Keratinocyte (primary cell): ENCODE data around the gene IL27RA. TPM values are rescaled to one million over a fixed set of nuclear protein-coding genes. Genes with fewer than 3 reads are reported as not detected.

Source experiments
- DNase-seq: peaks from one replicate; pipeline ENCODE4 v3.0.0-alpha.2; 2011; ENCODE audit warnings: low read depth, missing footprints, low spot score
- FAIRE-seq: peaks from 2 replicates; lab custom pipeline; 2011; peaks lifted over from hg19 to GRCh38; lab: Jason Lieb, UNC
- H2AFZ ChIP-seq: 2 replicates; pipeline ENCODE4 v1.6.0; 2012; ENCODE audit warnings: low read length, control low read depth, inconsistent platforms; ENCODE audit not compliant: control insufficient read depth
- H3K27ac ChIP-seq: 2 replicates; pipeline ENCODE4 v1.5.1; 2011; ENCODE audit warnings: low read length; ENCODE audit not compliant: control insufficient read depth, insufficient read depth
- H3K27me3 ChIP-seq: 3 replicates; pipeline ENCODE4 v1.6.0; 2011; ENCODE audit warnings: low read length; ENCODE audit not compliant: control insufficient read depth, insufficient read depth; ENCODE audit errors: extremely low read depth
- H3K36me3 ChIP-seq, 2 experiments: 2 replicates in 1 of 2; 3 replicates in 1 of 2; pipeline ENCODE4 v1.5.1; 2011; ENCODE audit warnings: low read length in 2 of 2, mild to moderate bottlenecking in 1 of 2; ENCODE audit not compliant: control insufficient read depth in 2 of 2, insufficient read depth in 2 of 2; ENCODE audit errors: extremely low read depth in 1 of 2
- H3K4me1 ChIP-seq: 3 replicates; pipeline ENCODE4 v1.5.1; 2011; ENCODE audit warnings: low read length; ENCODE audit not compliant: control insufficient read depth, insufficient read depth; ENCODE audit errors: extremely low read depth
- H3K4me2 ChIP-seq: 3 replicates; pipeline ENCODE4 v1.6.0; 2011; ENCODE audit warnings: low read depth, low read length; ENCODE audit not compliant: control insufficient read depth, insufficient read depth; ENCODE audit errors: extremely low read depth
- H3K4me3 ChIP-seq, 3 experiments: fragments of 200-600 bp in 1 of 3; sonication (generic) in 1 of 3; 2 replicates in 2 of 3; 3 replicates in 1 of 3; pipeline ENCODE4 v1.5.1; 2011 to 2016; ENCODE audit warnings: low read length in 3 of 3, mild to moderate bottlenecking in 3 of 3, control low read depth in 2 of 3, inconsistent platforms in 1 of 3, low read depth in 1 of 3, mixed read lengths in 1 of 3, mixed run types in 1 of 3, moderate library complexity in 1 of 3; ENCODE audit not compliant: control insufficient read depth in 2 of 3, insufficient read depth in 2 of 3; ENCODE audit errors: extremely low read depth in 1 of 3
- H3K79me2 ChIP-seq: 2 replicates; pipeline ENCODE4 v1.6.0; 2012; ENCODE audit warnings: low read length; ENCODE audit not compliant: control insufficient read depth, insufficient read depth
- H3K9ac ChIP-seq: 3 replicates; pipeline ENCODE4 v1.6.0; 2011; ENCODE audit warnings: low read length; ENCODE audit not compliant: control insufficient read depth, insufficient read depth; ENCODE audit errors: extremely low read depth
- H3K9me1 ChIP-seq: 3 replicates; pipeline ENCODE4 v1.6.0; 2011; ENCODE audit warnings: low read length; ENCODE audit not compliant: control insufficient read depth, insufficient read depth; ENCODE audit errors: extremely low read depth
- H3K9me3 ChIP-seq: 2 replicates; pipeline ENCODE4 v1.5.1; 2012; ENCODE audit warnings: low read depth, low read length; ENCODE audit not compliant: control insufficient read depth
- H4K20me1 ChIP-seq: 3 replicates; pipeline ENCODE4 v1.6.0; 2011; ENCODE audit warnings: low read length; ENCODE audit not compliant: control insufficient read depth, insufficient read depth; ENCODE audit errors: extremely low read depth
- CTCF ChIP-seq, 3 experiments: IDR thresholded peaks in 1 of 3; conservative IDR thresholded peaks in 1 of 3; optimal IDR thresholded peaks in 1 of 3; 2 replicates in 2 of 3; 3 replicates in 1 of 3; pipeline versions ENCODE3 to v1.5.1; 2011; ENCODE audit warnings: low read length in 3 of 3, mild to moderate bottlenecking in 3 of 3, moderate library complexity in 2 of 3, control low read depth in 1 of 3, inconsistent platforms in 1 of 3; ENCODE audit not compliant: insufficient read depth in 2 of 3; ENCODE audit errors: extremely low read depth in 1 of 3
- EZH2 ChIP-seq: IDR thresholded peaks from one replicate; pipeline ENCODE4 v1.6.1; 2012; ENCODE audit warnings: inconsistent platforms, mild to moderate bottlenecking, low read length, moderate library complexity
- dilution Hi-C: fragments of 300-500 bp; cut with MboI; formaldehyde crosslinking; loops from one replicate; pipeline ENCODE4 v1.7.0; 2020; ENCODE audit warnings: low sequenced_read_pairs; ENCODE audit not compliant: extremely low pct_ligation_motif_present
- polyA plus RNA-seq, 5 experiments: library from polyadenylated mRNA; depleted of rRNA in 3 of 5; stranded (reverse) in 3 of 5; stranded (forward) in 1 of 5; unstranded in 1 of 5; fragments of >200 nt; gene quantifications; 1 replicate in 1 of 5; 2 replicates in 3 of 5; 3 replicates in 1 of 5; pipeline versions ENCODE4 v1.2.1 to v1.2.3, GENCODE V29; 2011 to 2012; ENCODE audit warnings: missing spikeins in 2 of 5, low read depth in 1 of 5, low replicate concordance in 1 of 5

IL27RA gene
- polyA plus RNA-seq, 1 donor (not counting 4 experiments of a cell fraction or from before 2014, with no cell fraction given): 2.2 TPM

DNA sequence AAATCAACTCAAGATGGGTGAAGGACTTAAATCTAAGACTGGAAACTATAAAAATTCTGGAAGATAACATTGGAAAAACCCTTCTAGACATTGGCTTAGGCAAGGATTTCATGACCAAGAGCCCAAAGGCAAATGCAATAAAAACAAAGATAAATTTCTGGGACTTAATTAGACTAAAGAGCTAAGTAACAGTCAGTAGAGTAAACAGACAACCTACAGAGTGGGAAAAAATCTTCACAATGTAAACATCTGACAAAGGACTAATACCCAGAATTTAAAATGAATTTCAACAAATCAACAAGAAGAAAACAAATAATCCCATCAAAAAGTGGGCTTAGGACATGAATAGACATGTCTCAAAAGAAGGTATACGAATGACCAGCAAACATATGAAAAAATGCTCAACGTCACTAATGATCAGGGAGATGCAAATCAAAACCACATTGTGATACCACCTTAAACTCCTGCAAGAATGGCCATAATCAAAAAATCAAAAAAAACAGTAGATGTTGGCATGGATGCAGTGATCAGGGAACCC is 19.1 kb upstream of the IL27RA start:
- H3K36me3 ChIP-seq: no peaks in the 10 kb centered on the region
- no peaks in the 10 kb centered on the region for H4K20me1 ChIP-seq
- H2AFZ ChIP-seq: no peak overlapping the region
- no peaks in the 10 kb centered on the region for H3K9me1 ChIP-seq
- dilution Hi-C loops: no loop called here
- no peak for TF ChIP-seq EZH2
- TF ChIP-seq CTCF (optimal IDR thresholded peaks at IDR 0.05 in 1 of 3, IDR thresholded peaks at IDR 0.05 in 1 of 3, conservative IDR thresholded peaks at IDR 0.05 in 1 of 3; ENCODE audit: extremely low read depth in 1 of 3, insufficient read depth in 2 of 3, low read length in 3 of 3): no peak
- H3K9me3 ChIP-seq: no peaks in the 10 kb centered on the region
- H3K27me3 ChIP-seq: no peaks in the 10 kb centered on the region
- no peak overlapping the region for H3K27ac ChIP-seq
- no peaks in the 10 kb centered on the region for H3K79me2 ChIP-seq
- H3K4me3 ChIP-seq: no peak overlapping the region
- DNase-seq (no peak), FAIRE-seq (no peak)
- peaks cover 2% of the 10 kb centered on the region for H3K4me1 ChIP-seq
- no peak overlapping the region for H3K4me2 ChIP-seq
- H3K9ac ChIP-seq: no peak overlapping the region

DNA sequence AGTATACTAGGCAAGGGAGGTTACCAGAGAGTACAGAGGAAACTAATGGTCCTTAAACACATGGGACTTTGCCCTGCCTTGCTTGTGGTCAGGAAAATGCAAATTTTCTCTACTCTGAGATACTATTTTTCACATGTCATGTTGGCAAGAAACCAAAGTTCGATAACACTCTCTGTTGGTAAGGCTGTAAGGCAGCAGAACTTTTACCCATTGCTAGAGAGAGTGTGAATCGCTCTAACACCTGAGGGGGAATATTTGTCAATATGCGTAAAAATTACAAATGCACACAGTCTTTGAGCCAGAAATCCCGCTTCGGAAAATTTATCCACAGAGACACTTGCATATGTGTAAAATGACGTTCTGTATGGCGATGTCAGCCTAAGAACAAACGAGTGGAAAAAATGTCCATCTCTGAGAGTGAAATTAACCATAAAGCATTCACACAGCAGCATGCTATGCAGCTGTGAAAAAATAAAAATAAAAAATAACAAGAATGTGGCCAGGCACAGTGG is 16.0 kb upstream of the IL27RA start:
- no peak overlapping the region for H2AFZ ChIP-seq
- no peaks in the 10 kb centered on the region for H3K79me2 ChIP-seq
- dilution Hi-C loops: no loop called here
- FAIRE-seq (no peak), DNase-seq (no peak)
- no peak overlapping the region for H3K4me2 ChIP-seq
- no peak overlapping the region for H3K4me3 ChIP-seq
- no peaks in the 10 kb centered on the region for H3K4me1 ChIP-seq
- no peaks in the 10 kb centered on the region for H3K27me3 ChIP-seq
- H3K27ac ChIP-seq: no peak overlapping the region
- H3K9me3 ChIP-seq: no peaks in the 10 kb centered on the region
- no peaks in the 10 kb centered on the region for H3K36me3 ChIP-seq
- TF ChIP-seq CTCF (optimal IDR thresholded peaks at IDR 0.05 in 1 of 3, IDR thresholded peaks at IDR 0.05 in 1 of 3, conservative IDR thresholded peaks at IDR 0.05 in 1 of 3; ENCODE audit: extremely low read depth in 1 of 3, insufficient read depth in 2 of 3, low read length in 3 of 3) (no peak), EZH2 (no peak)
- no peaks in the 10 kb centered on the region for H4K20me1 ChIP-seq
- no peak overlapping the region for H3K9ac ChIP-seq
- no peaks in the 10 kb centered on the region for H3K9me1 ChIP-seq
